ENCODE data around the gene SEPTIN8. TPM values are rescaled to one million over a fixed set of nuclear protein-coding genes. Genes with fewer than 3 reads are reported as not detected.

The SEPTIN8 gene
- total and polyA plus RNA-seq, 10 of the 15 experiments (the other 5 are each of a cell fraction or from before 2014, with no cell fraction given), result 6.1 to 96.1 (median 29.4) TPM

DNA sequence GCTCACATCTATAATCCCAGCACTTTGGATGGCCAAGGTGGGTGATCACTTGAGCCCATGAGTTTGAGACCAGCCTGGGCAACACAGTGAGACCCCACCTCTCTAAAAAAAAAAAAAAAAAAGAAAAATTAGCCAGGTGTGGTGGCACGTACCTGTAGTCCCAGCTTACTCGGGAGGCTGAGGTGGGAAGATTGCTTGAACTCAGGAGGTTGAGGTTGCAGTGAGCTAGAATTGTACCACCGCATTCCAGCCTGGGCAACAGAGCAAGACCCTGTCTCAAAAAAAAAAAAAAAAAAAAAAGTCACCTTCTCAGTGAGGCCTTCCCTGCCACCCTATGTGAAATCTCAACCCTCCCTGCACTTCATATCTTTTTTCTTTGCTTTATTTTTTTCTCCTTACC is 14.0 kb upstream of the SEPTIN8 start:
- in situ Hi-C loops (cut with MboI), result no loop called here
- ATAC-seq, result no peak
- TF ChIP-seq CBX3 (IDR thresholded peaks at IDR 0.05; ENCODE audit: borderline replicate concordance, low read depth) (no peak), ETV6 (conservative IDR thresholded peaks at IDR 0.05 in 1 of 2, IDR thresholded peaks at IDR 0.05 in 1 of 2; ENCODE audit: borderline replicate concordance in 1 of 2, low read depth in 1 of 2) (no peak)
- no TSS peak for BruUV-seq (replicated peaks)
- no peak overlapping the region for H3K4me3 ChIP-seq
- SMC1A ChIA-PET (ENCODE audit: uncharacterized antibody, unreplicated experiment), result interaction anchor here (1.3 to 2.9 kb wide), 3 partner anchors 10 to 29 kb away, joined by 6 to 15 read pairs (median 8); no protein-coding TSS in a partner anchor
- RAD21 ChIA-PET (ENCODE audit: unreplicated experiment), result interaction anchor here (0.6 kb wide), 1 partner anchor 14 kb away, joined by 3 read pairs; no protein-coding TSS in a partner anchor
- H3K4me2 ChIP-seq (ENCODE audit: control insufficient read depth, insufficient read depth), result no peak overlapping the region
- intact Hi-C loops (cut with micrococcal nuclease; ENCODE audit: unreplicated experiment), result no loop called here
- CTCF ChIA-PET, result interaction anchor here (0.7 to 3.9 kb wide), 2 partner anchors 11 to 37 kb away, joined by 4 to 19 read pairs; no protein-coding TSS in a partner anchor
- H3K9ac ChIP-seq (ENCODE audit: control insufficient read depth, insufficient read depth, low read length), result no peak overlapping the region
- H2AFZ ChIP-seq (ENCODE audit: control insufficient read depth, low read depth, low read length), result no peak overlapping the region
- no peaks in the 10 kb centered on the region for H3K79me2 ChIP-seq (ENCODE audit: control insufficient read depth, insufficient read depth, low read length)
- no peaks in the 10 kb centered on the region for H3K27me3 ChIP-seq (replicated peaks in 1 of 2; ENCODE audit: control insufficient read depth in 2 of 2, insufficient read depth in 2 of 2, low read length in 1 of 2)
- no CpG with 5 or more reads among the region's 3 CpGs for WGBS (ENCODE audit: insufficient coverage, insufficient replicate concordance, low lambda C conversion rate, missing lambda C conversion rate)
- H3K9me3 ChIP-seq (replicated peaks; ENCODE audit: control insufficient read depth, insufficient read depth, low read length), result no peaks in the 10 kb centered on the region
- DNase-seq (ENCODE audit: low read depth, low spot score), result no peak
- no peaks in the 10 kb centered on the region for H3K36me3 ChIP-seq (ENCODE audit: control insufficient read depth in 2 of 2, insufficient read depth in 2 of 2, low read length in 1 of 2)
- H4K20me1 ChIP-seq (ENCODE audit: control insufficient read depth, insufficient read depth), result no peaks in the 10 kb centered on the region
- no peaks in the 10 kb centered on the region for H3K4me1 ChIP-seq (ENCODE audit: control insufficient read depth, insufficient read depth, low read length)
- FAIRE-seq, result no peak
- H3K27ac ChIP-seq (ENCODE audit: control insufficient read depth, insufficient read depth), result no peak overlapping the region
- POLR2A ChIA-PET, result interaction anchor here (0.6 to 0.7 kb wide), 2 partner anchors 233 to 683 kb away, joined by 3 to 4 read pairs; no protein-coding TSS in a partner anchor

DNA sequence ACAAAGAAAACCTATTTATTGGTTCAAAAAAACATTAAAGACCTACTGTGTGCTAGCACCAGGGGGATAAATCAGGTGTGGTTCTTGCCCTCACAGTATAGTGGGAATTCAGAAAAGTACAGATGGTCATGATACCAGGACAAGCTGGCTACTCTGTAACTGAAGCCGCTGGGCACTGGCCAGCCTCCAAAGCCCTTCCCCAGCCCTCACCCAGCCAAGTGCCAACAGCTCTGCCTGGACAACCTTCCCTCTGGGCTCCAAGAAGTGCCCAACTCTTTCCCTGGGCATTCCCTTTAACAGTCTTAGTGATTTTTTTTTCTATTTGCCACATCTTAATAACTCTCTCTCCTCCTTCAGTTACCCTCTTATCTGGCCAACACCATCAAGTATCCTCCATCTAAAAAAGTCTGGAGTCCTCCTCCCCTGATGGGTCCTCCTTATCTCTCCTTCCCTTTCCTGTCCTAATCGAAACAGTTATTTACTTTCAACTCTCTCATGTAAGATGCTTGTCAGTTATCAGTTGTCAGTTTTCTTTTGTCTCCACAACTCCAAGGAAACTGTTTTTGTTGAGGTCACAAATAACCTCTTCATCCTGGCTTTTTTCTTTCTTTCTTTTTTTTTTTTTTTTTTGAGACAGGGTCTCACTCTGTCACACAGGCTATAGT is 13.3 kb upstream of the SEPTIN8 start:
- TF ChIP-seq EZH2 (IDR thresholded peaks at IDR 0.05; ENCODE audit: borderline replicate concordance, control insufficient read depth, low read depth, low read length), result no peak
- TF ChIP-seq, protein P1, sequence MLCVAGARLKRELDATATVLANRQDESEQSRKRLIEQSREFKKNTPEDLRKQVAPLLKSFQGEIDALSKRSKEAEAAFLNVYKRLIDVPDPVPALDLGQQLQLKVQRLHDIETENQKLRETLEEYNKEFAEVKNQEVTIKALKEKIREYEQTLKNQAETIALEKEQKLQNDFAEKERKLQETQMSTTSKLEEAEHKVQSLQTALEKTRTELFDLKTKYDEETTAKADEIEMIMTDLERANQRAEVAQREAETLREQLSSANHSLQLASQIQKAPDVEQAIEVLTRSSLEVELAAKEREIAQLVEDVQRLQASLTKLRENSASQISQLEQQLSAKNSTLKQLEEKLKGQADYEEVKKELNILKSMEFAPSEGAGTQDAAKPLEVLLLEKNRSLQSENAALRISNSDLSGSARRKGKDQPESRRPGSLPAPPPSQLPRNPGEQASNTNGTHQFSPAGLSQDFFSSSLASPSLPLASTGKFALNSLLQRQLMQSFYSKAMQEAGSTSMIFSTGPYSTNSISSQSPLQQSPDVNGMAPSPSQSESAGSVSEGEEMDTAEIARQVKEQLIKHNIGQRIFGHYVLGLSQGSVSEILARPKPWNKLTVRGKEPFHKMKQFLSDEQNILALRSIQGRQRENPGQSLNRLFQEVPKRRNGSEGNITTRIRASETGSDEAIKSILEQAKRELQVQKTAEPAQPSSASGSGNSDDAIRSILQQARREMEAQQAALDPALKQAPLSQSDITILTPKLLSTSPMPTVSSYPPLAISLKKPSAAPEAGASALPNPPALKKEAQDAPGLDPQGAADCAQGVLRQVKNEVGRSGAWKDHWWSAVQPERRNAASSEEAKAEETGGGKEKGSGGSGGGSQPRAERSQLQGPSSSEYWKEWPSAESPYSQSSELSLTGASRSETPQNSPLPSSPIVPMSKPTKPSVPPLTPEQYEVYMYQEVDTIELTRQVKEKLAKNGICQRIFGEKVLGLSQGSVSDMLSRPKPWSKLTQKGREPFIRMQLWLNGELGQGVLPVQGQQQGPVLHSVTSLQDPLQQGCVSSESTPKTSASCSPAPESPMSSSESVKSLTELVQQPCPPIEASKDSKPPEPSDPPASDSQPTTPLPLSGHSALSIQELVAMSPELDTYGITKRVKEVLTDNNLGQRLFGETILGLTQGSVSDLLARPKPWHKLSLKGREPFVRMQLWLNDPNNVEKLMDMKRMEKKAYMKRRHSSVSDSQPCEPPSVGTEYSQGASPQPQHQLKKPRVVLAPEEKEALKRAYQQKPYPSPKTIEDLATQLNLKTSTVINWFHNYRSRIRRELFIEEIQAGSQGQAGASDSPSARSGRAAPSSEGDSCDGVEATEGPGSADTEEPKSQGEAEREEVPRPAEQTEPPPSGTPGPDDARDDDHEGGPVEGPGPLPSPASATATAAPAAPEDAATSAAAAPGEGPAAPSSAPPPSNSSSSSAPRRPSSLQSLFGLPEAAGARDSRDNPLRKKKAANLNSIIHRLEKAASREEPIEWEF (IDR thresholded peaks at IDR 0.05; ENCODE audit: insufficient replicate concordance, low read depth, low read length), result no peak
- TF ChIP-seq, protein P2, sequence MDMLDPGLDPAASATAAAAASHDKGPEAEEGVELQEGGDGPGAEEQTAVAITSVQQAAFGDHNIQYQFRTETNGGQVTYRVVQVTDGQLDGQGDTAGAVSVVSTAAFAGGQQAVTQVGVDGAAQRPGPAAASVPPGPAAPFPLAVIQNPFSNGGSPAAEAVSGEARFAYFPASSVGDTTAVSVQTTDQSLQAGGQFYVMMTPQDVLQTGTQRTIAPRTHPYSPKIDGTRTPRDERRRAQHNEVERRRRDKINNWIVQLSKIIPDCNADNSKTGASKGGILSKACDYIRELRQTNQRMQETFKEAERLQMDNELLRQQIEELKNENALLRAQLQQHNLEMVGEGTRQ (IDR thresholded peaks at IDR 0.05; ENCODE audit: borderline replicate concordance, low read depth, low read length), result no peak
- no peak for TF ChIP-seq CBX5 (IDR thresholded peaks at IDR 0.05; ENCODE audit: low read depth)
- POLR2A ChIA-PET, result interaction anchor here (0.6 to 0.8 kb wide), 5 partner anchors 12 to 683 kb away, joined by 3 to 4 read pairs (median 3); partner anchors contain the start of gene SEPTIN8
- no peaks in the 10 kb centered on the region for H3K9me3 ChIP-seq (replicated peaks; ENCODE audit: control insufficient read depth, insufficient read depth, low read length)
- BruUV-seq (replicated peaks), result no TSS peak
- no peak overlapping the region for H3K4me3 ChIP-seq
- H3K4me1 ChIP-seq (ENCODE audit: control insufficient read depth, insufficient read depth, low read length), result 0 out of 2 replicates have a peak, but pooled peaks cover under 1% of the 10 kb centered on the region
- no peak overlapping the region for H3K4me2 ChIP-seq (ENCODE audit: control insufficient read depth, insufficient read depth)
- no peak for DNase-seq (ENCODE audit: low read depth, low spot score)
- H2AFZ ChIP-seq (ENCODE audit: control insufficient read depth, low read depth, low read length), result no peak overlapping the region
- H3K36me3 ChIP-seq (ENCODE audit: control insufficient read depth in 2 of 2, insufficient read depth in 2 of 2, low read length in 1 of 2), result no peaks in the 10 kb centered on the region
- H3K79me2 ChIP-seq (ENCODE audit: control insufficient read depth, insufficient read depth, low read length), result no peaks in the 10 kb centered on the region
- intact Hi-C loops (cut with micrococcal nuclease; ENCODE audit: unreplicated experiment) (no loop called here), in situ Hi-C loops (cut with MboI) (no loop called here)
- H3K27ac ChIP-seq (ENCODE audit: control insufficient read depth, insufficient read depth), result no peak overlapping the region
- H4K20me1 ChIP-seq (ENCODE audit: control insufficient read depth, insufficient read depth), result no peaks in the 10 kb centered on the region
- RAD21 ChIA-PET (ENCODE audit: unreplicated experiment), result interaction anchor here (1.2 kb wide), 1 partner anchor 126 kb away, joined by 3 read pairs; no protein-coding TSS in a partner anchor
- ATAC-seq, result no peak
- SMC1A ChIA-PET (ENCODE audit: uncharacterized antibody, unreplicated experiment), result no interaction called here
- FAIRE-seq, result no peak
- no peaks in the 10 kb centered on the region for H3K27me3 ChIP-seq (replicated peaks in 1 of 2; ENCODE audit: control insufficient read depth in 2 of 2, insufficient read depth in 2 of 2, low read length in 1 of 2)
- CTCF ChIA-PET, result interaction anchor here (0.7 to 3.9 kb wide), 4 partner anchors 12 to 36 kb away, joined by 3 to 19 read pairs (median 4); no protein-coding TSS in a partner anchor
- 60% methylated on average over 2 of the region's 2 CpGs for WGBS (ENCODE audit: insufficient coverage, insufficient replicate concordance, low lambda C conversion rate, missing lambda C conversion rate)
- no peak overlapping the region for H3K9ac ChIP-seq (ENCODE audit: control insufficient read depth, insufficient read depth, low read length)

Measured in GM12878 (cell line).